ENCODE data around the gene RWDD2A. TPM values are rescaled to one million over a fixed set of nuclear protein-coding genes. Genes with fewer than 3 reads are reported as not detected.

RWDD2A gene
- total RNA-seq, 1 donor from 2014 or later, result 1.8 TPM

GRCh38 chr6:83176246-83176645 is 16.9 kb upstream of the RWDD2A start:
- peaks cover 72% of the 10 kb centered on the region for H3K36me3 Mint-ChIP-seq (ENCODE audit: low read depth)
- no peaks in the 10 kb centered on the region for H3K27me3 Mint-ChIP-seq
- POLR2A ChIA-PET, result no interaction called here
- DNase-seq, result no peak
- intact Hi-C loops (cut with micrococcal nuclease), result no loop called here
- CTCF ChIA-PET, result interaction anchor here (1.6 to 1.9 kb wide), 2 partner anchors 109 to 111 kb away, joined by 4 to 5 read pairs; partner anchors contain the start of genes DOP1A and UBE3D
- H3K4me1 Mint-ChIP-seq, result no peaks in the 10 kb centered on the region
- TF ChIP-seq CTCF (IDR thresholded peaks at IDR 0.05), result no peak
- H3K9me3 Mint-ChIP-seq, result no peaks in the 10 kb centered on the region
- ATAC-seq (ENCODE audit: low read depth), result no peak
- H3K4me3 Mint-ChIP-seq, result no peak overlapping the region
- H3K27ac Mint-ChIP-seq, result no peak overlapping the region

- ATAC-seq (ENCODE audit: low read depth), result no peak
- CTCF ChIA-PET, result no interaction called here
- POLR2A ChIA-PET, result no interaction called here
These were observed 12.7 kb upstream of the RWDD2A start for GRCh38 chr6:83180426-83180950.

GRCh38 chr6:83182114-83182513 is 11.0 kb upstream of the RWDD2A start:
- Mint-ChIP-seq H3K27me3 (no peaks in the 10 kb centered on the region), H3K27ac (no peak overlapping the region), H3K9me3 (no peaks in the 10 kb centered on the region), H3K4me1 (no peaks in the 10 kb centered on the region), H3K36me3 (ENCODE audit: low read depth) (peaks cover 76% of the 10 kb centered on the region), H3K4me3 (no peak overlapping the region)
- ChIA-PET POLR2A (no interaction called here), CTCF (no interaction called here)
- intact Hi-C loops (cut with micrococcal nuclease), result no loop called here
- no peak for DNase-seq
- no peak for TF ChIP-seq CTCF (IDR thresholded peaks at IDR 0.05)
- no peak for ATAC-seq (ENCODE audit: low read depth)

More at GRCh38 chr6:83180426-83180950, 12.7 kb upstream of the RWDD2A start:
- Mint-ChIP-seq H3K9me3 (no peaks in the 10 kb centered on the region), H3K36me3 (ENCODE audit: low read depth) (peaks cover 78% of the 10 kb centered on the region), H3K4me3 (no peak overlapping the region), H3K27ac (no peak overlapping the region), H3K27me3 (no peaks in the 10 kb centered on the region), H3K4me1 (no peaks in the 10 kb centered on the region)
- intact Hi-C loops (cut with micrococcal nuclease), result no loop called here
- TF ChIP-seq CTCF (IDR thresholded peaks at IDR 0.05), result no peak
- DNase-seq, result no peak

- no peaks in the 10 kb centered on the region for H3K4me1 Mint-ChIP-seq
- POLR2A ChIA-PET, result no interaction called here
- no peaks in the 10 kb centered on the region for H3K9me3 Mint-ChIP-seq
- TF ChIP-seq CTCF (IDR thresholded peaks at IDR 0.05), result no peak
- CTCF ChIA-PET, result interaction anchor here (1.4 kb wide), 1 partner anchor 116 kb away, joined by 4 read pairs; the partner anchor contains the start of gene DOP1A
- intact Hi-C loops (cut with micrococcal nuclease), result no loop called here
- no peak overlapping the region for H3K27ac Mint-ChIP-seq
- no peak overlapping the region for H3K4me3 Mint-ChIP-seq
- DNase-seq (no peak), ATAC-seq (ENCODE audit: low read depth) (no peak)
- no peaks in the 10 kb centered on the region for H3K27me3 Mint-ChIP-seq
- peaks cover 69% of the 10 kb centered on the region for H3K36me3 Mint-ChIP-seq (ENCODE audit: low read depth)
These were observed 9.9 kb upstream of the RWDD2A start for GRCh38 chr6:83183082-83183828.

GRCh38 chr6:83185096-83185495 is 8.1 kb upstream of the RWDD2A start:
- DNase-seq (no peak), ATAC-seq (ENCODE audit: low read depth) (no peak)
- H3K4me1 Mint-ChIP-seq, result peaks cover 2% of the 10 kb centered on the region
- peaks cover 68% of the 10 kb centered on the region for H3K36me3 Mint-ChIP-seq (ENCODE audit: low read depth)
- intact Hi-C loops (cut with micrococcal nuclease), result no loop called here
- ChIA-PET POLR2A (no interaction called here), CTCF (interaction anchor here (1.2 kb wide), 1 partner anchor 131 kb away, joined by 3 read pairs; no protein-coding TSS in a partner anchor)
- no peak overlapping the region for H3K4me3 Mint-ChIP-seq
- no peak for TF ChIP-seq CTCF (IDR thresholded peaks at IDR 0.05)
- no peaks in the 10 kb centered on the region for H3K27me3 Mint-ChIP-seq
- H3K9me3 Mint-ChIP-seq, result no peaks in the 10 kb centered on the region
- H3K27ac Mint-ChIP-seq, result no peak overlapping the region

Data from activated B cell treated with CpG ODN at 0.5 μM for 24 hours (primary cell).